ENCODE results near the gene PCSK2. TPM values are rescaled to one million over a fixed set of nuclear protein-coding genes. Genes with fewer than 3 reads are reported as not detected.
"Not testable (repeated sequence)": the region's sequence is repeated elsewhere in the genome, so short reads cannot be mapped to it uniquely, and the experiment has no call there.

PCSK2 gene
- total and polyA plus RNA-seq, 4 donors, result 0.08 to 0.14 (median 0.09) TPM; not detected in 1

DNA sequence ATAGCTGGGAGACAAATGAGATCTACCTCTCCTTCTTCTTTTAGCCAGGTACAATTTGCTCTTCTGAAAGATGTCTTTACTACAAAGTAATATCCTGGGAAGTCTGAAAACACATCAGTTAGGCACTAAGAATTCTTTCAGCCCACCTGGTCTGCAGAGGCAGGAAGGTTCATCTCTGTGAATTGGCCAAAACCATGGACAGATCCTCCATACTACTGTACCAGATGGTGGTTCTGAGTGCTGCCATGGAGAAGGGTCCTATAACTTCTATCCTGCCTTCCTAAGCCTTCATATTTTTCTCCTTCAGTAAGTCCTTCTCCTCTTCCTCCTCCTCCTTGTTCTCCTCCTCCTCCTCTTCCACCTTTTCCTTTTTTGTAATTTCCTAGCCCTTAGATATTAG lies 11.7 kb upstream of the PCSK2 start:
- DNase-seq (ENCODE audit: low spot score), result no peak
- no peak overlapping the region for H3K27ac ChIP-seq (ENCODE audit: low read depth in 1 of 2, low read length in 2 of 2)
- H3K4me3 ChIP-seq (ENCODE audit: low read depth in 1 of 3, low read length in 3 of 3), result no peak overlapping the region
- H3K27me3 ChIP-seq (ENCODE audit: control insufficient read depth in 4 of 4, insufficient read depth in 4 of 4, low read length in 3 of 4), result no peaks in the 10 kb centered on the region
- H3K9ac ChIP-seq (ENCODE audit: low read depth in 1 of 2, low read length in 2 of 2), result no peak overlapping the region
- H3K4me1 ChIP-seq (ENCODE audit: control insufficient read depth in 4 of 4, insufficient read depth in 4 of 4, low read length in 3 of 4), result no peaks in the 10 kb centered on the region
- H3K9me3 ChIP-seq (ENCODE audit: control insufficient read depth in 4 of 4, low read length in 3 of 4), result no peaks in the 10 kb centered on the region
- no peaks in the 10 kb centered on the region for H3K36me3 ChIP-seq (ENCODE audit: control insufficient read depth in 4 of 4, insufficient read depth in 3 of 4, low read depth in 1 of 4, low read length in 3 of 4)
- TF ChIP-seq HNF4A (conservative IDR thresholded peaks at IDR 0.05), result no peak
- TF ChIP-seq, protein P1, sequence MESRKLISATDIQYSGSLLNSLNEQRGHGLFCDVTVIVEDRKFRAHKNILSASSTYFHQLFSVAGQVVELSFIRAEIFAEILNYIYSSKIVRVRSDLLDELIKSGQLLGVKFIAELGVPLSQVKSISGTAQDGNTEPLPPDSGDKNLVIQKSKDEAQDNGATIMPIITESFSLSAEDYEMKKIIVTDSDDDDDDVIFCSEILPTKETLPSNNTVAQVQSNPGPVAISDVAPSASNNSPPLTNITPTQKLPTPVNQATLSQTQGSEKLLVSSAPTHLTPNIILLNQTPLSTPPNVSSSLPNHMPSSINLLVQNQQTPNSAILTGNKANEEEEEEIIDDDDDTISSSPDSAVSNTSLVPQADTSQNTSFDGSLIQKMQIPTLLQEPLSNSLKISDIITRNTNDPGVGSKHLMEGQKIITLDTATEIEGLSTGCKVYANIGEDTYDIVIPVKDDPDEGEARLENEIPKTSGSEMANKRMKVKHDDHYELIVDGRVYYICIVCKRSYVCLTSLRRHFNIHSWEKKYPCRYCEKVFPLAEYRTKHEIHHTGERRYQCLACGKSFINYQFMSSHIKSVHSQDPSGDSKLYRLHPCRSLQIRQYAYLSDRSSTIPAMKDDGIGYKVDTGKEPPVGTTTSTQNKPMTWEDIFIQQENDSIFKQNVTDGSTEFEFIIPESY (IDR thresholded peaks at IDR 0.05), result no peak
- TF ChIP-seq HNF4G (IDR thresholded peaks at IDR 0.05), result no peak
- no peak for TF ChIP-seq FOXA2 (IDR thresholded peaks at IDR 0.05)
- no peak for TF ChIP-seq TAF1 (conservative IDR thresholded peaks at IDR 0.05)
- no peak for TF ChIP-seq RXRA (IDR thresholded peaks at IDR 0.05)
- TF ChIP-seq NR2F2 (IDR thresholded peaks at IDR 0.05), result no peak
- TF ChIP-seq JUND (IDR thresholded peaks at IDR 0.05), result no peak
- TF ChIP-seq, protein P2, sequence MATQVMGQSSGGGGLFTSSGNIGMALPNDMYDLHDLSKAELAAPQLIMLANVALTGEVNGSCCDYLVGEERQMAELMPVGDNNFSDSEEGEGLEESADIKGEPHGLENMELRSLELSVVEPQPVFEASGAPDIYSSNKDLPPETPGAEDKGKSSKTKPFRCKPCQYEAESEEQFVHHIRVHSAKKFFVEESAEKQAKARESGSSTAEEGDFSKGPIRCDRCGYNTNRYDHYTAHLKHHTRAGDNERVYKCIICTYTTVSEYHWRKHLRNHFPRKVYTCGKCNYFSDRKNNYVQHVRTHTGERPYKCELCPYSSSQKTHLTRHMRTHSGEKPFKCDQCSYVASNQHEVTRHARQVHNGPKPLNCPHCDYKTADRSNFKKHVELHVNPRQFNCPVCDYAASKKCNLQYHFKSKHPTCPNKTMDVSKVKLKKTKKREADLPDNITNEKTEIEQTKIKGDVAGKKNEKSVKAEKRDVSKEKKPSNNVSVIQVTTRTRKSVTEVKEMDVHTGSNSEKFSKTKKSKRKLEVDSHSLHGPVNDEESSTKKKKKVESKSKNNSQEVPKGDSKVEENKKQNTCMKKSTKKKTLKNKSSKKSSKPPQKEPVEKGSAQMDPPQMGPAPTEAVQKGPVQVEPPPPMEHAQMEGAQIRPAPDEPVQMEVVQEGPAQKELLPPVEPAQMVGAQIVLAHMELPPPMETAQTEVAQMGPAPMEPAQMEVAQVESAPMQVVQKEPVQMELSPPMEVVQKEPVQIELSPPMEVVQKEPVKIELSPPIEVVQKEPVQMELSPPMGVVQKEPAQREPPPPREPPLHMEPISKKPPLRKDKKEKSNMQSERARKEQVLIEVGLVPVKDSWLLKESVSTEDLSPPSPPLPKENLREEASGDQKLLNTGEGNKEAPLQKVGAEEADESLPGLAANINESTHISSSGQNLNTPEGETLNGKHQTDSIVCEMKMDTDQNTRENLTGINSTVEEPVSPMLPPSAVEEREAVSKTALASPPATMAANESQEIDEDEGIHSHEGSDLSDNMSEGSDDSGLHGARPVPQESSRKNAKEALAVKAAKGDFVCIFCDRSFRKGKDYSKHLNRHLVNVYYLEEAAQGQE (IDR thresholded peaks at IDR 0.05), result no peak
- no peak for TF ChIP-seq EGR1 (IDR thresholded peaks at IDR 0.05; ENCODE audit: low read depth in 2 of 2)
- TF ChIP-seq GABPA (IDR thresholded peaks at IDR 0.05 in 1 of 2, conservative IDR thresholded peaks at IDR 0.05 in 1 of 2), result no peak
- no peak for TF ChIP-seq SP1 (IDR thresholded peaks at IDR 0.05)
- TF ChIP-seq, protein P3, sequence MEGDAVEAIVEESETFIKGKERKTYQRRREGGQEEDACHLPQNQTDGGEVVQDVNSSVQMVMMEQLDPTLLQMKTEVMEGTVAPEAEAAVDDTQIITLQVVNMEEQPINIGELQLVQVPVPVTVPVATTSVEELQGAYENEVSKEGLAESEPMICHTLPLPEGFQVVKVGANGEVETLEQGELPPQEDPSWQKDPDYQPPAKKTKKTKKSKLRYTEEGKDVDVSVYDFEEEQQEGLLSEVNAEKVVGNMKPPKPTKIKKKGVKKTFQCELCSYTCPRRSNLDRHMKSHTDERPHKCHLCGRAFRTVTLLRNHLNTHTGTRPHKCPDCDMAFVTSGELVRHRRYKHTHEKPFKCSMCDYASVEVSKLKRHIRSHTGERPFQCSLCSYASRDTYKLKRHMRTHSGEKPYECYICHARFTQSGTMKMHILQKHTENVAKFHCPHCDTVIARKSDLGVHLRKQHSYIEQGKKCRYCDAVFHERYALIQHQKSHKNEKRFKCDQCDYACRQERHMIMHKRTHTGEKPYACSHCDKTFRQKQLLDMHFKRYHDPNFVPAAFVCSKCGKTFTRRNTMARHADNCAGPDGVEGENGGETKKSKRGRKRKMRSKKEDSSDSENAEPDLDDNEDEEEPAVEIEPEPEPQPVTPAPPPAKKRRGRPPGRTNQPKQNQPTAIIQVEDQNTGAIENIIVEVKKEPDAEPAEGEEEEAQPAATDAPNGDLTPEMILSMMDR (IDR thresholded peaks at IDR 0.05; ENCODE audit: low read depth, low read length, missing input control), result no peak
- no peak for TF ChIP-seq FOXA1 (IDR thresholded peaks at IDR 0.05)
- TF ChIP-seq YY1 (IDR thresholded peaks at IDR 0.05), result no peak
- TF ChIP-seq, protein P4, sequence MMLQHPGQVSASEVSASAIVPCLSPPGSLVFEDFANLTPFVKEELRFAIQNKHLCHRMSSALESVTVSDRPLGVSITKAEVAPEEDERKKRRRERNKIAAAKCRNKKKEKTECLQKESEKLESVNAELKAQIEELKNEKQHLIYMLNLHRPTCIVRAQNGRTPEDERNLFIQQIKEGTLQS (IDR thresholded peaks at IDR 0.05), result no peak
- no peak for TF ChIP-seq RAD21 (IDR thresholded peaks at IDR 0.05)

DNA sequence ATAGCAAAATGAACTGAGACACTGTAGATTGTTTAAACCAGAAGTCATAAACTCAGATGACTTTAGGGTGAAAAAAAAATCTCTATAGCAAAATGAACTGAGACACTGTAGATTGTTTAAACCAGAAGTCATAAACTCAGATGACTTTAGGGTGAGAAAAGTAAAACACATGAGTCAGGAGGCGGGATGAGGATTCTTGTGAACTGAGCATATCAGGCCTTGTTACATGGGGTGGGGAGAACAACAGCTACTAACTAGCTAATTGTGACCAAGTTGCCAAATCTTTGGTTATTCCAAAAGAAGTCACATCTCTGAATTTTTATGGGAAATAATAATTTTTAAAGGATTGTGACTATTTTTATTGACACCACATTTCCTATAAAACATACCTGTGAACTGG lies 7.0 kb upstream of the PCSK2 start:
- H3K4me1 ChIP-seq (ENCODE audit: control insufficient read depth in 4 of 4, insufficient read depth in 4 of 4, low read length in 3 of 4); DNase-seq (ENCODE audit: low spot score); H3K36me3 ChIP-seq (ENCODE audit: control insufficient read depth in 4 of 4, insufficient read depth in 3 of 4, low read depth in 1 of 4, low read length in 3 of 4); H3K27ac ChIP-seq (ENCODE audit: low read depth in 1 of 2, low read length in 2 of 2); H3K9me3 ChIP-seq (ENCODE audit: control insufficient read depth in 4 of 4, low read length in 3 of 4); H3K4me3 ChIP-seq (ENCODE audit: low read depth in 1 of 3, low read length in 3 of 3); H3K27me3 ChIP-seq (ENCODE audit: control insufficient read depth in 4 of 4, insufficient read depth in 4 of 4, low read length in 3 of 4); H3K9ac ChIP-seq (ENCODE audit: low read depth in 1 of 2, low read length in 2 of 2): not testable (repeated sequence)
- 74% methylated on average over 1 of the region's 1 CpG for WGBS

Data from liver (tissue), 9 donors.